C4-2B (cell line): Measurements from ENCODE around the gene JAKMIP3.

Experiments used
- CTCF ChIP-seq: fragments of 450-650 bp; conservative IDR thresholded peaks from 2 replicates; pipeline ENCODE4 v1.5.1; 2017; ENCODE audit warnings: mild to moderate bottlenecking
- ZFX ChIP-seq: fragments of 450-650 bp; IDR thresholded peaks from 2 replicates; pipeline ENCODE4 v1.6.1; 2017

GRCh38 chr10:132110713-132111112 is 45.0 kb downstream of the JAKMIP3 start:
- TF ChIP-seq CTCF = no peak
- no peak for TF ChIP-seq ZFX
